Measurements from ENCODE around the gene AKIRIN1. TPM values are rescaled to one million over a fixed set of nuclear protein-coding genes. Genes with fewer than 3 reads are reported as not detected.
"Not testable (repeated sequence)": the region's sequence is repeated elsewhere in the genome, so short reads cannot be mapped to it uniquely, and the experiment has no call there.

The AKIRIN1 gene
- total RNA-seq, 2 donors from 2014 or later: 55.7 to 108 TPM

- no peak for DNase-seq (ENCODE audit: low spot score)
- H3K4me3 ChIP-seq: no peak overlapping the region
- no peaks in the 10 kb centered on the region for H3K9me3 ChIP-seq
- no peak for TF ChIP-seq POLR2AphosphoS5 (IDR thresholded peaks at IDR 0.05)
- no peak for TF ChIP-seq POLR2A (IDR thresholded peaks at IDR 0.05)
- no peak for TF ChIP-seq CTCF (IDR thresholded peaks at IDR 0.05)
- no peaks in the 10 kb centered on the region for H3K27me3 ChIP-seq (replicated peaks; ENCODE audit: insufficient read depth)
- H3K36me3 ChIP-seq: no peaks in the 10 kb centered on the region
- WGBS: 54% methylated on average over 3 of the region's 3 CpGs
- no peaks in the 10 kb centered on the region for H3K4me1 ChIP-seq (replicated peaks)
- H3K27ac ChIP-seq: no peak overlapping the region
- intact Hi-C loops (cut with DNase I): no loop called here
These were observed 26.9 kb upstream of the AKIRIN1 start for GRCh38 chr1:38964140-38964548.

GRCh38 chr1:38973145-38973544 is 17.9 kb upstream of the AKIRIN1 start:
- H3K36me3 ChIP-seq; H3K27me3 ChIP-seq (replicated peaks; ENCODE audit: insufficient read depth); H3K27ac ChIP-seq; intact Hi-C loops (cut with DNase I); H3K4me3 ChIP-seq; H3K9me3 ChIP-seq; H3K4me1 ChIP-seq (replicated peaks); DNase-seq (ENCODE audit: low spot score): not testable (repeated sequence)
- 61% methylated on average over 6 of the region's 6 CpGs for WGBS

GRCh38 chr1:38973659-38974437 is 17.2 kb upstream of the AKIRIN1 start:
- TF ChIP-seq POLR2AphosphoS5 (IDR thresholded peaks at IDR 0.05): no peak
- TF ChIP-seq CTCF (IDR thresholded peaks at IDR 0.05): no peak
- no peak for TF ChIP-seq POLR2A (IDR thresholded peaks at IDR 0.05)
- no peak for DNase-seq (ENCODE audit: low spot score)
- 74% methylated on average over 13 of the region's 13 CpGs for WGBS
- H3K27me3 ChIP-seq (replicated peaks; ENCODE audit: insufficient read depth): no peaks in the 10 kb centered on the region
- intact Hi-C loops (cut with DNase I): no loop called here
- H3K4me1 ChIP-seq (replicated peaks): no peaks in the 10 kb centered on the region
- H3K36me3 ChIP-seq: no peaks in the 10 kb centered on the region
- H3K4me3 ChIP-seq: no peak overlapping the region
- no peaks in the 10 kb centered on the region for H3K9me3 ChIP-seq
- H3K27ac ChIP-seq: no peak overlapping the region

- H3K4me3 ChIP-seq; H3K4me1 ChIP-seq (replicated peaks); H3K27ac ChIP-seq; H3K27me3 ChIP-seq (replicated peaks; ENCODE audit: insufficient read depth); H3K9me3 ChIP-seq; H3K36me3 ChIP-seq; intact Hi-C loops (cut with DNase I); DNase-seq (ENCODE audit: low spot score): not testable (repeated sequence)
- 94% methylated on average over 12 of the region's 12 CpGs for WGBS
These were observed 13.5 kb upstream of the AKIRIN1 start for GRCh38 chr1:38977399-38978244.

- H3K4me3 ChIP-seq; DNase-seq (ENCODE audit: low spot score); intact Hi-C loops (cut with DNase I); H3K4me1 ChIP-seq (replicated peaks); H3K9me3 ChIP-seq; H3K27ac ChIP-seq; H3K36me3 ChIP-seq; H3K27me3 ChIP-seq (replicated peaks; ENCODE audit: insufficient read depth): not testable (repeated sequence)
- WGBS: 88% methylated on average over 6 of the region's 6 CpGs
These were observed 12.9 kb upstream of the AKIRIN1 start for GRCh38 chr1:38978245-38978542.

- 52% methylated on average over 1 of the region's 1 CpG for WGBS
- H3K9me3 ChIP-seq; intact Hi-C loops (cut with DNase I); DNase-seq (ENCODE audit: low spot score); H3K27ac ChIP-seq; H3K36me3 ChIP-seq; H3K4me1 ChIP-seq (replicated peaks); H3K27me3 ChIP-seq (replicated peaks; ENCODE audit: insufficient read depth); H3K4me3 ChIP-seq: not testable (repeated sequence)
These were observed 11.7 kb upstream of the AKIRIN1 start for GRCh38 chr1:38979380-38979779.

GRCh38 chr1:38989979-38990378 is 1.1 kb upstream of the AKIRIN1 start:
- Histone ChIP-seq H3K4me3 (no peak overlapping the region), H3K4me1 (replicated peaks) (peaks cover 6% of the 10 kb centered on the region), H3K9me3 (no peaks in the 10 kb centered on the region), H3K27ac (peak overlapping the region in 1 of 2 donors; percentile 95), H3K36me3 (no peaks in the 10 kb centered on the region), H3K27me3 (replicated peaks; ENCODE audit: insufficient read depth) (no peaks in the 10 kb centered on the region)
- 72% methylated on average over 2 of the region's 2 CpGs for WGBS
- DNase-seq (ENCODE audit: low spot score): no peak
- TF ChIP-seq CTCF (IDR thresholded peaks at IDR 0.05): no peak
- no peak for TF ChIP-seq POLR2A (IDR thresholded peaks at IDR 0.05)
- no peak for TF ChIP-seq POLR2AphosphoS5 (IDR thresholded peaks at IDR 0.05)
- intact Hi-C loops (cut with DNase I): loop anchor here (5.0 kb wide), 1 partner anchor 133 kb away; the partner anchor contains the start of gene RRAGC

All from prostate gland (tissue), 2 donors.